HL-60 (cell line): Measurements from ENCODE around the gene GRID2IP.

Experiments
- DNase-seq, 2 experiments: peaks; one replicate each; pipeline ENCODE4 v3.0.0-alpha.2; 2010 to 2020; ENCODE audit warnings: low read depth in 1 of 2, low spot score in 1 of 2
- H3K27ac ChIP-seq: fragments of 250-450 bp; sonication (Bioruptor Pico); replicated peaks from 2 replicates; pipeline ENCODE4 v1.5.1; 2020; ENCODE audit warnings: mild to moderate bottlenecking, moderate library complexity
- H3K27me3 ChIP-seq: fragments of 250-450 bp; sonication (Bioruptor Pico); 2 replicates; pipeline ENCODE4 v1.5.1; 2021; ENCODE audit warnings: mild to moderate bottlenecking, moderate library complexity; ENCODE audit not compliant: insufficient read depth, poor library complexity, severe bottlenecking
- H3K4me3 ChIP-seq: replicated peaks from 2 replicates; pipeline ENCODE4 v1.5.1; 2011; ENCODE audit warnings: mild to moderate bottlenecking, control low read depth, low read length; ENCODE audit not compliant: insufficient read depth
- GABPA ChIP-seq: IDR thresholded peaks from 2 replicates; pipeline ENCODE4 v1.6.1; 2012; ENCODE audit warnings: low read depth
- POLR2AphosphoS5 ChIP-seq: IDR thresholded peaks from 2 replicates; pipeline ENCODE4 v1.6.1; 2012; ENCODE audit warnings: low read depth
- SPI1 ChIP-seq: IDR thresholded peaks from 2 replicates; pipeline ENCODE4 v1.6.1; 2012; ENCODE audit warnings: low read depth, mild to moderate bottlenecking, borderline replicate concordance
- TF ChIP-seq, protein P1 (sequence below): IDR thresholded peaks from one replicate; pipeline ENCODE4 v1.5.1; 2011; ENCODE audit warnings: low read length, control low read depth, inconsistent platforms; ENCODE audit not compliant: insufficient read depth
- TF ChIP-seq, protein P2 (sequence below): IDR thresholded peaks from 2 replicates; pipeline ENCODE4 v1.6.1; 2012; ENCODE audit warnings: low read depth; ENCODE audit not compliant: insufficient replicate concordance

The GRID2IP gene

DNA sequence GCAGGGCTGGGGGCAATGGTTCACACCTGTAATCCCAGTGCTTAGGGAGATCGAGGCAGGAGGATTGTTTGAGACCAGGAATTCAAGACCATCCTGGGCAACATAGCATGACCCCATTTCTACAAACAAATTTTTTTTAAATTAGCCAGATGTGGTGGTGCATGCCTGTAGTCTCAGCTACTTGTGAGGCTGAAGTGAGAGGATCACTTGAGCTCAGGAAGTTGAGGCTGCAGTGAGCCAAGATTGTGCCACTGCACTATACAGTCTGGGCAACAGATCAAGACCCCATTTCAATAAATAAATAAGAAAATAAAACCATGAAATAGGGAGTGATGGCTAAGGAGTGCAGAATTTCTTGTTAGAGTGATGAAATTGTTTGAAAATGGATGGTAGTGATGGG is 8.9 kb downstream of the GRID2IP start:
- DNase-seq = no peak
- H3K27me3 ChIP-seq = no peaks in the 10 kb centered on the region
- TF ChIP-seq, protein P1, sequence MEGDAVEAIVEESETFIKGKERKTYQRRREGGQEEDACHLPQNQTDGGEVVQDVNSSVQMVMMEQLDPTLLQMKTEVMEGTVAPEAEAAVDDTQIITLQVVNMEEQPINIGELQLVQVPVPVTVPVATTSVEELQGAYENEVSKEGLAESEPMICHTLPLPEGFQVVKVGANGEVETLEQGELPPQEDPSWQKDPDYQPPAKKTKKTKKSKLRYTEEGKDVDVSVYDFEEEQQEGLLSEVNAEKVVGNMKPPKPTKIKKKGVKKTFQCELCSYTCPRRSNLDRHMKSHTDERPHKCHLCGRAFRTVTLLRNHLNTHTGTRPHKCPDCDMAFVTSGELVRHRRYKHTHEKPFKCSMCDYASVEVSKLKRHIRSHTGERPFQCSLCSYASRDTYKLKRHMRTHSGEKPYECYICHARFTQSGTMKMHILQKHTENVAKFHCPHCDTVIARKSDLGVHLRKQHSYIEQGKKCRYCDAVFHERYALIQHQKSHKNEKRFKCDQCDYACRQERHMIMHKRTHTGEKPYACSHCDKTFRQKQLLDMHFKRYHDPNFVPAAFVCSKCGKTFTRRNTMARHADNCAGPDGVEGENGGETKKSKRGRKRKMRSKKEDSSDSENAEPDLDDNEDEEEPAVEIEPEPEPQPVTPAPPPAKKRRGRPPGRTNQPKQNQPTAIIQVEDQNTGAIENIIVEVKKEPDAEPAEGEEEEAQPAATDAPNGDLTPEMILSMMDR = no peak
- no peak for TF ChIP-seq GABPA
- TF ChIP-seq, protein P2, sequence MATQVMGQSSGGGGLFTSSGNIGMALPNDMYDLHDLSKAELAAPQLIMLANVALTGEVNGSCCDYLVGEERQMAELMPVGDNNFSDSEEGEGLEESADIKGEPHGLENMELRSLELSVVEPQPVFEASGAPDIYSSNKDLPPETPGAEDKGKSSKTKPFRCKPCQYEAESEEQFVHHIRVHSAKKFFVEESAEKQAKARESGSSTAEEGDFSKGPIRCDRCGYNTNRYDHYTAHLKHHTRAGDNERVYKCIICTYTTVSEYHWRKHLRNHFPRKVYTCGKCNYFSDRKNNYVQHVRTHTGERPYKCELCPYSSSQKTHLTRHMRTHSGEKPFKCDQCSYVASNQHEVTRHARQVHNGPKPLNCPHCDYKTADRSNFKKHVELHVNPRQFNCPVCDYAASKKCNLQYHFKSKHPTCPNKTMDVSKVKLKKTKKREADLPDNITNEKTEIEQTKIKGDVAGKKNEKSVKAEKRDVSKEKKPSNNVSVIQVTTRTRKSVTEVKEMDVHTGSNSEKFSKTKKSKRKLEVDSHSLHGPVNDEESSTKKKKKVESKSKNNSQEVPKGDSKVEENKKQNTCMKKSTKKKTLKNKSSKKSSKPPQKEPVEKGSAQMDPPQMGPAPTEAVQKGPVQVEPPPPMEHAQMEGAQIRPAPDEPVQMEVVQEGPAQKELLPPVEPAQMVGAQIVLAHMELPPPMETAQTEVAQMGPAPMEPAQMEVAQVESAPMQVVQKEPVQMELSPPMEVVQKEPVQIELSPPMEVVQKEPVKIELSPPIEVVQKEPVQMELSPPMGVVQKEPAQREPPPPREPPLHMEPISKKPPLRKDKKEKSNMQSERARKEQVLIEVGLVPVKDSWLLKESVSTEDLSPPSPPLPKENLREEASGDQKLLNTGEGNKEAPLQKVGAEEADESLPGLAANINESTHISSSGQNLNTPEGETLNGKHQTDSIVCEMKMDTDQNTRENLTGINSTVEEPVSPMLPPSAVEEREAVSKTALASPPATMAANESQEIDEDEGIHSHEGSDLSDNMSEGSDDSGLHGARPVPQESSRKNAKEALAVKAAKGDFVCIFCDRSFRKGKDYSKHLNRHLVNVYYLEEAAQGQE = no peak
- no peak for TF ChIP-seq SPI1
- no peak for TF ChIP-seq POLR2AphosphoS5
- no peak overlapping the region for H3K4me3 ChIP-seq
- H3K27ac ChIP-seq = no peak overlapping the region

DNA sequence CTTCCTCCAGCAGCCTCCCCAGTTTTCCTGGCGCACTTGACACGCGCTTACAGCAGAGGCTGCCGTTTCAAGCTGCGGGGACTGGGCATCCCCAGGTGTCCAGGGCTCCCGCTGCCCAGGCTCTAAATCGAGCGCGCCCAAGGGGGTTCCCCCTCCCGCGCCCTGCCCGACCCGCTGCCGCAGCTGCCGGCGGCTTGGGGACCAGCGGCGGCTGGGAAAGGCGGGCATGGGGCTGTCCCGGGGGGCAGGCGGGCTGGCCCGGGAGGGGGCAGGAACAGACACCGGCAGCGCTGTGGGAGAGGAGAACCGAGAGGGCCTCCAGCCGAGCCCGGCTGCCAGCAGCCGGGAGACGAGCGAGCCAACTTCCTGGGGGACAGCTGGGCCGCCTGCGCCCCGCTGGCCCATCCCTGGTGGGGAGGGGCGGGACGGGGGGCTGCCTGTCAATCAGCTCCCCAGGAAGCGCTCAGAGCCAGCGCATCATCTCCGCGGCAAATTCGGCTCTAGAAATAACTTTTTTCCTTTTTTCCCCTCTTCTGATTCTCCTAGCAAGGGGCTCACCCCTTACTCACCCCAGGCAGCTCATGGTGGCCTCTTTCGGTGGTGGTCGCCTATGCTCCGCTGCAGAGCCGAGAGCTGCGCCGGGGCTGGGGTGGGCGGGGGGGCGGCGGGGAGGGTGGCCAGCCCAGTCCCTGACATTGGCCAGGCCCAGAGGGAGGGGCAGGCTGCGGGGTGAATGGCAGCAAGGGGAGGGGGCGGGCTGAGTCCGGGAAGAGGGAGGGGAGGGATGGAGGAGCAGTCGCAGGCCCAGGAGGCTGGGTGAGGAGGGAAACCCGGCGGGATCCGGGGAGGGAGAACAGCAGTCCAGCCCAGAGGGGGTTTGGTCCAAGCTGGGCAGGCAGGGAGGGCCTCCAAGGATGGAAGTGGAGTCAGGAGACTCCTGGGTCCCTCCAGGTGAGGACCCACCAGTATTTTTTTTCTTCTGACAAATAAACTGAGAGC is 14.7 kb downstream of the GRID2IP start:
- no peak overlapping the region for H3K4me3 ChIP-seq
- TF ChIP-seq POLR2AphosphoS5 (no peak), SPI1 (no peak), GABPA (no peak)
- TF ChIP-seq, protein P2 = no peak
- TF ChIP-seq, protein P1 = no peak
- peaks cover 11% of the 10 kb centered on the region for H3K27me3 ChIP-seq
- no peak for DNase-seq
- H3K27ac ChIP-seq = no peak overlapping the region

DNA sequence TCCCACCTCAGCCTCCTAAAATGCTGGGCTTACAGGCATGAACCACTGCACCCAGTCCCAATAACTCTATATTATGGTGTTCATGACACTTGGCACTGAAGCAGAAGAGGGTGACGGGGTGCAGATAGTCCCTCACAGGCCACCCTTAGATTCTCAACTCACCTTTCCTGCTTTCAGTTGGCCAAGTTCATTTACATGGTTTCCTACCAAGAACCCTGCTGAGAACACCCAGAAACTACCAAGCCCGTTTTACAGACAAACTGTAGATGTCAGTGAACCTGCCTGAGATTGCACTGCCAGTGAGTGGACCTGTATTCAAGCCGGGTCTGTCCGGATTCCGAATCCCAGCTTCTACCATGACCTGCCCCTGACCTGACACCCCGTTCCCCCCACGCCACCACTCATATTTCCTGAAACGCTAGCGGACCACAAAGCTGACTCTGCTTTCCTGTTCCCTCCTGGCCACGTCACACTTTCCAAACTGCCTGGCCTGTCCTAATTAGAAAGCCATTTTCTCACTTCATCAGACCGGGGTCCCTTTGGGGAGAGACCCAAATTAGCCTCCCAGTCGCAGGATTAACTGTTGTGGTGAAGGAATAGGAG is 17.3 kb downstream of the GRID2IP start:
- DNase-seq = no peak
- Histone ChIP-seq H3K27me3 (peaks cover 26% of the 10 kb centered on the region), H3K27ac (no peak overlapping the region)

More for the DNA sequence above, 17.3 kb downstream of the GRID2IP start:
- TF ChIP-seq GABPA = no peak
- TF ChIP-seq, protein P1 = no peak
- TF ChIP-seq SPI1 = no peak
- no peak for TF ChIP-seq POLR2AphosphoS5
- H3K4me3 ChIP-seq = no peak overlapping the region
